Measurements from ENCODE around the gene CDHR2.
"Not testable (repeated sequence)": the region's sequence is repeated elsewhere in the genome, so short reads cannot be mapped to it uniquely, and the experiment has no call there.

Gene CDHR2

GRCh38 chr5:176588297-176588696, 39.2 kb downstream of the CDHR2 start:
- no peak for ATAC-seq
- TF ChIP-seq ZNF70 (CRISPR knock-in tag; IDR thresholded peaks at IDR 0.05) (no peak), OSR1 (CRISPR knock-in tag; IDR thresholded peaks at IDR 0.05) (no peak), TCF4 (CRISPR knock-in tag; IDR thresholded peaks at IDR 0.05; ENCODE audit: borderline replicate concordance) (no peak), SNAI2 (CRISPR knock-in tag; IDR thresholded peaks at IDR 0.05) (no peak), ISL1 (CRISPR knock-in tag; IDR thresholded peaks at IDR 0.05) (no peak), ZFP3 (CRISPR knock-in tag; IDR thresholded peaks at IDR 0.05) (no peak), CSRNP3 (CRISPR knock-in tag; IDR thresholded peaks at IDR 0.05) (no peak)

- no peak for ATAC-seq
- no peak for TF ChIP-seq ZNF565 (CRISPR knock-in tag; conservative IDR thresholded peaks at IDR 0.05; ENCODE audit: low read depth)
- no peak for TF ChIP-seq RARB (CRISPR knock-in tag; IDR thresholded peaks at IDR 0.05)
- no peak for TF ChIP-seq TOX (CRISPR knock-in tag; IDR thresholded peaks at IDR 0.05; ENCODE audit: borderline replicate concordance)
- TF ChIP-seq ZFP3 (CRISPR knock-in tag; IDR thresholded peaks at IDR 0.05): no peak
- TF ChIP-seq ZNF8 (CRISPR knock-in tag; IDR thresholded peaks at IDR 0.05): no peak
- TF ChIP-seq GLIS3 (CRISPR knock-in tag; IDR thresholded peaks at IDR 0.05): no peak
- no peak for TF ChIP-seq ZFP30 (CRISPR knock-in tag; IDR thresholded peaks at IDR 0.05)
- no peak for TF ChIP-seq CSRNP3 (CRISPR knock-in tag; IDR thresholded peaks at IDR 0.05)
- TF ChIP-seq, protein P1, sequence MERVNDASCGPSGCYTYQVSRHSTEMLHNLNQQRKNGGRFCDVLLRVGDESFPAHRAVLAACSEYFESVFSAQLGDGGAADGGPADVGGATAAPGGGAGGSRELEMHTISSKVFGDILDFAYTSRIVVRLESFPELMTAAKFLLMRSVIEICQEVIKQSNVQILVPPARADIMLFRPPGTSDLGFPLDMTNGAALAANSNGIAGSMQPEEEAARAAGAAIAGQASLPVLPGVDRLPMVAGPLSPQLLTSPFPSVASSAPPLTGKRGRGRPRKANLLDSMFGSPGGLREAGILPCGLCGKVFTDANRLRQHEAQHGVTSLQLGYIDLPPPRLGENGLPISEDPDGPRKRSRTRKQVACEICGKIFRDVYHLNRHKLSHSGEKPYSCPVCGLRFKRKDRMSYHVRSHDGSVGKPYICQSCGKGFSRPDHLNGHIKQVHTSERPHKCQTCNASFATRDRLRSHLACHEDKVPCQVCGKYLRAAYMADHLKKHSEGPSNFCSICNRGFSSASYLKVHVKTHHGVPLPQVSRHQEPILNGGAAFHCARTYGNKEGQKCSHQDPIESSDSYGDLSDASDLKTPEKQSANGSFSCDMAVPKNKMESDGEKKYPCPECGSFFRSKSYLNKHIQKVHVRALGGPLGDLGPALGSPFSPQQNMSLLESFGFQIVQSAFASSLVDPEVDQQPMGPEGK (CRISPR knock-in tag; IDR thresholded peaks at IDR 0.05; ENCODE audit: borderline replicate concordance): no peak
- no peak for TF ChIP-seq ARNTL (CRISPR knock-in tag; IDR thresholded peaks at IDR 0.05; ENCODE audit: borderline replicate concordance, low read depth)
- no peak for TF ChIP-seq SNAI2 (CRISPR knock-in tag; IDR thresholded peaks at IDR 0.05)
- TF ChIP-seq ZNF70 (CRISPR knock-in tag; IDR thresholded peaks at IDR 0.05): no peak
Observed at GRCh38 chr5:176589039-176589769, 40.1 kb downstream of the CDHR2 start.

DNA sequence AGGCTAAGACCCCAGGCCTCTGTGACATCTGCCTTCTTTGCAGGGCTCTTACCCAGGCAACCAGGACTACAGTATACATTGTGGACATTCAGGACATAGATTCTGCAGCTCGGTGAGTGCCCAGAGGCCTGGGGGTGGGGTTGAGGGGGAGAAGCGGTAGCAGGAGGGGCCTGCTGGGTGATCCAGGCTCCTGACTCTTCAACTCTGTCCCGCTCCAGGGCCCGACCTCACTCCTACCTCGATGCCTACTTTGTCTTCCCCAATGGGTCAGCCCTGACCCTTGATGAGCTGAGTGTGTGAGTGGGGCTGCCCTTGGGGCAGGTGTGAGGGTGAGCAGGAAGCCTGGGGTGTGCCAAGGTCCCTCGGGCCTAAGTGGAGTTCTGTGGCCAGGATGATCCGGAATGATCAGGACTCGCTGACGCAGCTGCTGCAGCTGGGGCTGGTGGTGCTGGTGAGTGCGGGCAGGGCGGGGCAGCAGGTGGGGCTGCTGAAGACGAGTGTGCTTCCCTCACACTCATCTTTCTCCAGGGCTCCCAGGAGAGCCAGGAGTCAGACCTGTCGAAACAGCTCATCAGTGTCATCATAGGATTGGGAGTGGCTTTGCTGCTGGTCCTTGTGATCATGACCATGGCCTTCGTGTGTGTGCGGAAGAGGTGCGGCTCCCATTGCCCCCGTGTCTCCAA, 41.0 kb downstream of the CDHR2 start:
- ATAC-seq: no peak
- TF ChIP-seq BACH2 (CRISPR knock-in tag; IDR thresholded peaks at IDR 0.05; ENCODE audit: borderline replicate concordance) (no peak), TSHZ2 (CRISPR knock-in tag; IDR thresholded peaks at IDR 0.05) (no peak), ARNTL (CRISPR knock-in tag; IDR thresholded peaks at IDR 0.05; ENCODE audit: borderline replicate concordance, low read depth) (no peak), OSR1 (CRISPR knock-in tag; IDR thresholded peaks at IDR 0.05) (no peak), ISL1 (CRISPR knock-in tag; IDR thresholded peaks at IDR 0.05) (no peak), PPARA (CRISPR knock-in tag; IDR thresholded peaks at IDR 0.05; ENCODE audit: borderline replicate concordance) (no peak), ZNF8 (CRISPR knock-in tag; IDR thresholded peaks at IDR 0.05) (no peak), ZC3H10 (CRISPR knock-in tag; IDR thresholded peaks at IDR 0.05) (no peak), TOX (CRISPR knock-in tag; IDR thresholded peaks at IDR 0.05; ENCODE audit: borderline replicate concordance) (no peak), ZNF70 (CRISPR knock-in tag; IDR thresholded peaks at IDR 0.05) (no peak), POU6F1 (CRISPR knock-in tag; IDR thresholded peaks at IDR 0.05; ENCODE audit: borderline replicate concordance, low read depth) (no peak), CSDC2 (CRISPR knock-in tag; IDR thresholded peaks at IDR 0.05) (no peak), ZFP3 (CRISPR knock-in tag; IDR thresholded peaks at IDR 0.05) (no peak), ZFP30 (CRISPR knock-in tag; IDR thresholded peaks at IDR 0.05) (no peak)
- TF ChIP-seq, protein P2, sequence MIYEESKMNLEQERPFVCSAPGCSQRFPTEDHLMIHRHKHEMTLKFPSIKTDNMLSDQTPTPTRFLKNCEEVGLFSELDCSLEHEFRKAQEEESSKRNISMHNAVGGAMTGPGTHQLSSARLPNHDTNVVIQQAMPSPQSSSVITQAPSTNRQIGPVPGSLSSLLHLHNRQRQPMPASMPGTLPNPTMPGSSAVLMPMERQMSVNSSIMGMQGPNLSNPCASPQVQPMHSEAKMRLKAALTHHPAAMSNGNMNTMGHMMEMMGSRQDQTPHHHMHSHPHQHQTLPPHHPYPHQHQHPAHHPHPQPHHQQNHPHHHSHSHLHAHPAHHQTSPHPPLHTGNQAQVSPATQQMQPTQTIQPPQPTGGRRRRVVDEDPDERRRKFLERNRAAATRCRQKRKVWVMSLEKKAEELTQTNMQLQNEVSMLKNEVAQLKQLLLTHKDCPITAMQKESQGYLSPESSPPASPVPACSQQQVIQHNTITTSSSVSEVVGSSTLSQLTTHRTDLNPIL (CRISPR knock-in tag; IDR thresholded peaks at IDR 0.05; ENCODE audit: low read depth): no peak

DNA sequence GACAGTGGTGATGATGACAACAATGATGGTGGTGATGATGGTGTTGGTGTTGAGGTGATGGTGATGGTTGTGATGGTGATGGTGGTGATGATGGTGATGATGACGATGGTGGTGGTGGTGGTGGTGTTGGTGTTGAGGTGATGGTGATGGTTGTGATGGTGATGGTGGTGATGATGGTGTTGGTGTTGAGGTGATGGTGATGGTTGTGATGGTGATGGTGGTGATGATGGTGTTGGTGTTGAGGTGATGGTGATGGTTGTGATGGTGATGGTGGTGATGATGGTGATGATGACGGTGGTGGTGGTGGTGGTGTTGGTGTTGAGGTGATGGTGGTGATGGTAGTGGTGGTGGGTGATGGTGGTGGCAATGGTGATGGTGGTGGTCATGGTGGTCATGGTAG, 42.5 kb downstream of the CDHR2 start:
- ATAC-seq: not testable (repeated sequence)
